Colonic mucosa (tissue), 4 donors: Measurements from ENCODE around the gene HOXA9. TPM values are rescaled to one million over a fixed set of nuclear protein-coding genes. Genes with fewer than 3 reads are reported as not detected.
A peak's percentile ranks its signal among the peaks of the same experiment; 100 is the strongest.

Source experiments
- DNase-seq: peaks from one replicate; pipeline ENCODE4 v3.0.0-alpha.2; 2020
- H3K27ac ChIP-seq: fragments of 200-600 bp; one replicate; pipeline ENCODE4 v1.8.0; 2021
- H3K27me3 ChIP-seq: fragments of 200-600 bp; one replicate; pipeline ENCODE4 v1.8.0; 2021
- H3K36me3 ChIP-seq: fragments of 200-600 bp; one replicate; pipeline ENCODE4 v1.8.0; 2021
- H3K4me1 ChIP-seq: fragments of 200-600 bp; one replicate; pipeline ENCODE4 v1.8.0; 2021; ENCODE audit warnings: mild to moderate bottlenecking
- H3K4me3 ChIP-seq: fragments of 200-600 bp; one replicate; pipeline ENCODE4 v1.8.0; 2021
- H3K9ac ChIP-seq, 2 donors: one replicate each; pipeline ENCODE4 v1.7.0; 2013; ENCODE audit warnings: control low read depth in 2 of 2, low read depth in 2 of 2, low read length in 2 of 2
- H3K9me3 ChIP-seq: fragments of 200-600 bp; one replicate; pipeline ENCODE4 v1.8.0; 2021
- CTCF ChIP-seq: fragments of 200-600 bp; IDR thresholded peaks from one replicate; pipeline ENCODE4 v1.8.0; 2022; ENCODE audit warnings: antibody characterized with exemption, mild to moderate bottlenecking
- intact Hi-C: fragments of 100-400 bp; cut with DNase I; formaldehyde crosslinking; loops from one replicate; pipeline ENCODE4 v1.14.1; 2022
- total RNA-seq, 2 donors: library from RNA; stranded (reverse); fragmentation: NEBNext Ultra II Directional in 1 of 2; extraction: Animal tissue kit (Norgen Biotek cat#: 25700) in 1 of 2; gene quantifications; one replicate each; pipeline ENCODE4 v1.2.1, GENCODE V29; 2021
- donor health status: healthy.
- donor health status: DM: no; HTN: no; CAD: no.
- donor health status: DM: no; HTN: no; CAD: no.

Gene HOXA9
- total RNA-seq, 2 donors from 2014 or later: 19.5 to 22.1 TPM

- Histone ChIP-seq H3K9me3 (no peaks in the 10 kb centered on the region), H3K9ac (peak overlapping the region; percentile 81 to 89), H3K36me3 (no peaks in the 10 kb centered on the region), H3K4me1 (peaks cover 6% of the 10 kb centered on the region), H3K27me3 (peaks cover 5% of the 10 kb centered on the region), H3K4me3 (peak overlapping the region; percentile 29), H3K27ac (peak overlapping the region; percentile 94)
- TF ChIP-seq CTCF: no peak
- intact Hi-C loops: no loop called here
- no peak for DNase-seq
Observed at GRCh38 chr7:27188386-27189294, 23.3 kb upstream of the HOXA9 start.

- Histone ChIP-seq H3K36me3 (no peaks in the 10 kb centered on the region), H3K27ac (peak overlapping the region; percentile 94), H3K9me3 (no peaks in the 10 kb centered on the region), H3K27me3 (peaks cover 5% of the 10 kb centered on the region), H3K9ac (peak overlapping the region; percentile 81 to 89), H3K4me1 (peaks cover 12% of the 10 kb centered on the region), H3K4me3 (peak overlapping the region; percentile 29)
- intact Hi-C loops: no loop called here
- DNase-seq: no peak
- TF ChIP-seq CTCF: no peak
Observed at GRCh38 chr7:27187475-27188385, 22.4 kb upstream of the HOXA9 start.

GRCh38 chr7:27186668-27187474 is 21.5 kb upstream of the HOXA9 start:
- H3K27ac ChIP-seq: peak overlapping the region; percentile 94

GRCh38 chr7:27185854-27186667 is 20.7 kb upstream of the HOXA9 start:
- Histone ChIP-seq H3K36me3 (no peaks in the 10 kb centered on the region), H3K9ac (peak overlapping the region; percentile 75 to 89), H3K4me1 (peaks cover 22% of the 10 kb centered on the region), H3K9me3 (no peaks in the 10 kb centered on the region), H3K27ac (peak overlapping the region; percentile 94), H3K4me3 (peak overlapping the region; percentile 50), H3K27me3 (peaks cover 5% of the 10 kb centered on the region)
- intact Hi-C loops: no loop called here
- no peak for TF ChIP-seq CTCF
- no peak for DNase-seq

More at GRCh38 chr7:27186668-27187474, 21.5 kb upstream of the HOXA9 start:
- intact Hi-C loops: no loop called here
- no peak for TF ChIP-seq CTCF
- H3K4me1 ChIP-seq: peaks cover 17% of the 10 kb centered on the region
- peak overlapping the region; percentile 75 to 89 for H3K9ac ChIP-seq
- H3K4me3 ChIP-seq: peak overlapping the region; percentile 50
- H3K27me3 ChIP-seq: peaks cover 5% of the 10 kb centered on the region
- no peaks in the 10 kb centered on the region for H3K9me3 ChIP-seq
- H3K36me3 ChIP-seq: no peaks in the 10 kb centered on the region
- no peak for DNase-seq
